HG03066 (cell line): ENCODE results near the gene FBLN1.

Source experiments
- ATAC-seq: cut with Tn5 transposase; IDR thresholded peaks from one replicate; pipeline ENCODE4 v1.9.1; 2021; ENCODE audit warnings: low read depth; ENCODE audit not compliant: unreplicated experiment

Gene FBLN1

DNA sequence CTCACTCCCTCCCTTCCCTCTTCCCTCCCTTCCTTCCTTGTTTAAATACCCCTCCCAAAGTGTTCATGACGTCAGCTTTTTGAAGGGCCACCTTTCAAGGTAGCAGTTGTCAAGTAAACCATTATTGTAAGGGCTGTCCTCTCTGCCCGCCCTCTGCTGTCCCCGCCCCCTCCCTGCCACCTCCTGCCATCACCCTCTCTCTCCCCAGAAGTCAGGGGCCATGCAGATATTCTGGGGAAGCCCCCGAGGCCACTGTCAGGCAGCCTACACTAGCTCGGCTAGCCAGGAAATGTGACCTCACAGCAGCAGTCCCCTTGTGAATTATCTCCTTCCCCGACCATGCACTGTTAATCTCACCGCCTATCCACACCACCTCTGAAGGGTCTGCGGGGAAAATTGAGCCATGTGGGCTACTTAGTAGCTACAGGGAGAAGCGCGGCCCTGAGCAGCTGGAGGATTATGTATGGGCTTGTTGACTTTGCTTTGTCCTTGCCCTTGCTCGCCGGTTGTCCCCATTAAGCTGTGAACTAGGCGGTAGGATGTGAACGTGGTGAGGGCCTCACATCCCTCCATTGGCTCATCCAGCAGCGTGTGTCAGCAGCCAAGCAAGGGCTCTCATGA is 126.9 kb downstream of the FBLN1 start:
- no peak for ATAC-seq

DNA sequence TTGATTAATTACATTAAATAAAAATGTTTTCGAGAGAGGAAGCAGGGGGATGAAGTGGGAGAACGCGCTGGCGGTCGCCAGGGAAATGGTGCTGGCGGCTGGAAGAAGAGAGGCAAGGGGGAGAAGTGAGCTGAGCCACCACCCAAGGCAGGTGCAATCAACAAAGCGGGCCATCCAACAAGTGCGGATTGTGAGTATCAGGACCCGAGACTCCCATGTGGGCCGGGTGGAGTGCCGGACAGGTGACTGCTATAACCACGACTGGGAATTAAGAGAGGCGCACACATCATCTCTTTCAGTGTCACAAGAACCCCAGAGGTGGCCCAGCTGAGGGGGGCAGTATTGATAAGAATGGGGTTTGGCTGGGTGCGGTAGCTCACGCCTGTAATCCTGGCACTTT is 127.8 kb downstream of the FBLN1 start:
- ATAC-seq: no peak

DNA sequence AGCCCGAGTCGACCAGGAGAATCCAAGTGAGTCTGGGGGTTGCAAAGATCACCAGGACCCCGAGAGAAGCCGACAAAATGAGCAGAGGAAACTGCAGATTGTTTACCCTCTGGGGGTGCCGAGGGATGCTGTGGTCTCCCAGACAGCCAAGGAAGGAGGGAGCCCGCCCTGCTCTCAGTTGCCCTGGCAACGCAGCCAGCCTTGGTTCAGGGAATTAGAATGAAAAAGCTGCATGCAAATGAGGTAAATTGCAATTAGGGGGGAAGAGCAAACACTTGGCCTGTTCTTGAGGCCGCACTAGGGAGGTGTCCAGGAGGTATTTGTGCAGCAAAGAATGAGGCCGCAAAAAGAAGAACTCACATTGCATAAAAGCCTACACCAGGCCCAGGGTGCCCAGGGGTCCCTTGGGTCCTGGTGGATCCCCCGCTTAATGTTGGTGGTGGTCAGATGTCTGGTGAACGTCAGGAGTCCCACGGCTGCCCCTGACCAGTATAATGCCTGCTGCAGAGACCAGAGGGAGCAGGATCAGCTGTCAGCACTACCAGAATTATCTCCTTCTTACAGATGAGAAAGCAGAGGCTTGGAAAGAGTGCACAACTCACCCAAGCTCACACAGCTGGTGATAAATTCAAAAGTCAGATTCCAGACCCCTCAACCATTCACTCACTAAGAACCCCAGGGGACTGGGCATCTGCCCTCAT is 128.6 kb downstream of the FBLN1 start:
- no peak for ATAC-seq

DNA sequence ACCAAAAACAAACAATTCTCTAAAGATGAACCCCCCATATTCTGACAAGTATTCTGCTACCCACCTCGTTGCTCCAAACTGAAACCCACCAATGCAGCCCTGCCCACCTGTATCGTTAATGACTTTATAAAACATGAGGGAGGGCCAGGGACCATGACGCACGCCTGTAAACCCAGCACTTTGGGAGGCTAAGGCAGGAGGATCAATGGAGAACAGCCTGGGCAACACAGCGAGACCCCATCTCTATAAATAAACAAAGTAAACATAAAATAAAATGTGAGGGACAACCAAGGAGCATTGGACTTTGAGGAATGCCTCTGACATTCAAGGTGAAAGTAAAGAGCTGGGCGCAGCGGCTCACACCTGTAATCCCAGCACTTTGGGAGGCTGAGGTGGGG is 129.2 kb downstream of the FBLN1 start:
- ATAC-seq: no peak

DNA sequence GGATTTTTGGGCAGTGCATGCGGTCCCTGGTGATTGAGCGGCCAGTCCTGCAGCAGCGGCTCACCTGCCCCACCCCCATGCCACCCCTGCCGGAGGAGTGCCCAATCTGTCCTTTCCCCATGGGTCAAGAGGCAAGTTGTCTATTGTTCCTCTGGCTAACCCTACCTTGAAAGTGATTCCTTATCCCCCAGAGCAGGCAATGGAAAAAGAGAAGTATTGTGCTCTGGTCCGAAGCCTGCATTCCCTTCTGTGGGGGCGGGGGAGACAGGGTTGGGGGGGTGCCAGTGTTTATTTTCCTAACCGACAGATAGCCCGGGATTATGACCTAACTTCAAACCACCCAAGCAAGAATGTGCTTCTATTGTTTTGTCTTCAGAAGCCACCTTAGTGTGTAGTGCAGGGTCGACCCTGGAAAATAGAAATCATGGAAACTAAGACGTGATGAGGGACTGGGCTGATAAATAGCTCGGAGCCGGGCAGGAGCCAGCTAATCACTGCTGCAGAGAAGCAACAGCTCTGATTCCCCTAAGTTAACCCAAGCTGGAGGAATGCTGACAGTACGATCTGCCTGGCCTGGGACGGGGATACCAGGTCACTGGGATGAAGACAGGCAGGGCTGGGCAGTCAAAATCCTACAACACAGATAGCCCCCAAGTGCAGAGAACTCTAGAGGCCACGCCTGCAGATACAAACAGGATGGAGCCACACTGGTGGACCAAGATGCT is 130.3 kb downstream of the FBLN1 start:
- ATAC-seq: no peak

DNA sequence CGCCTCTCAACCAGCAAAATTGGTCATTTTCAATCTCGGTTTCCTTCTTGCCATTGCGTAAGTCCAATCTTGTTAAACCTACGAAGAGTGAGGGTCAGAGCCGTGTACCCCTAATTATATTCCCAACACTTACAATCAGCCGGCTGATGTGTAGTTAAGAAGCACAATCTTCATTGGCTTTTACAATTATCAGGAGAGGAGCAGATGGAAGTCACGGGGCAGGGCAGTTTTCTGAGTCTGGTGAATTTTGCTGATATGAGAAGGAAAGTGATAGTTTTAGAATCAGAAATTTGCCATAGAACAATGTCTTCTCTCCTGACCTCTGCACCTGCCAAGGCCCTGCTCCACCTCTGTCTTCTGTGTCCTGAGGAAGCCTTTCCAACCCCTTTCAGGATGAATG is 134.0 kb downstream of the FBLN1 start:
- ATAC-seq: no peak

DNA sequence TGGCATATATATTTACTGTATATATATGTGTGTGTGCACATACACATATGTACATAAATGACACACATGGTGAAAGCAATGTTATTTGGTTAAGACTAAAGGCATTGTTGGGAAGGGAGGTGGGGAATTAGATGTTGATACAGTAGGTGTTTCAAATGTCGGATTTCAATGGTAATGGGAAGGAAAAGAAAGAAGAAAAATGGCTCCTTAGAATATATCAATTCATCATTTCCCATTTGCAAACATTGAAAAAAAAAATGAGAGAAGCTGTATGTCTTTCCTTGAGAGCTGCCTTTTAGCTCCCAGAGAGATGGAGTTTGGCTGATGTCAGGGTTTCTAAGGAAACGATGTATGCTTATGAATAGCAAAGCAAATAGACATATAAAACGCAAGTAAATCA is 135.5 kb downstream of the FBLN1 start:
- ATAC-seq: no peak

DNA sequence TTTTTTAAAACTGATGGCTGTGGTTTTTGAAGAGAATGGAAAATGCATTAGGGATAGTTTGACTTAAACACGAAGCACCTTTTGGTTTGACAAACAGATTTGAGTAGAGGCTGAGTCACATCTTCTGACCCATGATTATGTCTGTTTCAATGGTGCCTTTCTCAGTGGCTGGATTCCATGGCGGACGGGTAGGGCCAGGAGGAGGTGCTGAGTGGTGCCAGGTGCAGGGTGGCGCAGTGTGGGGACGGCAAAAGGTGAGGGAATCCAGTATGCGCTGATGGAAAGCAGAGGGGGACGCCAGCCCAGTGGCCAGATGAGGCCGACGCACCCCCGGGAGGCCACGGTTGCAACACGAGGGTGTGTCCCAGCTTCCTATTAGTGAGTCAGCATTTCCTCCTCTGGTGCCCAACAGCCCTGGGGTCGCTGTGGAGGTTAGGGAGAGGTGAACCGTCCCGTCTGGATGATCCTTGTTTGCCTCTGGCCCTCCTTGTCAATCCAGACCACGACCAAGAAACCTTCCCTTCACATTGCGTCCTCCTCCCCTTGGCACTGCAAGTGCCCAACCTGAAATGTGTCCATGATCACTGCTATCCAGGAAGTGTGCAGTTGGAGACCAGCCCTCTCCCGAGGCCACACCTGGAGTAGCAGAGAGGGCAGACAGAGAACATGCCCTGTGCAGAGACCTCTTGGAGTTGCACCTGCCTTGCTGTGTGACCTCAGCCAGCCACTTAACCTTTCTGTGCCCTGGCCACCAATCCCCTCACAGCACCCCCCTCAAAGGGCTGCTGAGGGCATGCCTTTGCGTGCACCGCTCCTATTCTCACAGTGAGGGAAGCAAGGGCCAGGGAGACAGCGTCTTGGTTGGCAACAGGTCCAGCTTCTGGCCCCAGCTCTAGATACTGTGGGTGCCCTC is 136.4 kb downstream of the FBLN1 start:
- ATAC-seq: no peak

DNA sequence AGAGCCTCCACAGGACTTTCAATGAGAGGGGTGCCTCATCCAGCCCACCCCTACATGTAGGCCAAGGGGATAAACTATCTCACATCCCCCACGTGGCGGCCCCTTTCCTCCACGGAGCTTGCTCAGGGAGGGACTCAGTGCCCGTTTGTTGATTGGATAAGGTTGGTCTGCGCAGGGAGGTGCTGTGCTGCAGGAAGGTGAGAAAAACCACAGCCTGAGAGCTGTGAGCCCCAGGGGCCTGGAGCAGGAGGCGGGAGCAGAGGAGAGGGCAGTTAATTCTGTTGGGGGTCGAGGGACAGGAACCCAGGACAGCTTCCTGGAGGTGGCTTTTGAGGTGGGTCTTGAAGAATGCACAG is 137.0 kb downstream of the FBLN1 start:
- no peak for ATAC-seq

DNA sequence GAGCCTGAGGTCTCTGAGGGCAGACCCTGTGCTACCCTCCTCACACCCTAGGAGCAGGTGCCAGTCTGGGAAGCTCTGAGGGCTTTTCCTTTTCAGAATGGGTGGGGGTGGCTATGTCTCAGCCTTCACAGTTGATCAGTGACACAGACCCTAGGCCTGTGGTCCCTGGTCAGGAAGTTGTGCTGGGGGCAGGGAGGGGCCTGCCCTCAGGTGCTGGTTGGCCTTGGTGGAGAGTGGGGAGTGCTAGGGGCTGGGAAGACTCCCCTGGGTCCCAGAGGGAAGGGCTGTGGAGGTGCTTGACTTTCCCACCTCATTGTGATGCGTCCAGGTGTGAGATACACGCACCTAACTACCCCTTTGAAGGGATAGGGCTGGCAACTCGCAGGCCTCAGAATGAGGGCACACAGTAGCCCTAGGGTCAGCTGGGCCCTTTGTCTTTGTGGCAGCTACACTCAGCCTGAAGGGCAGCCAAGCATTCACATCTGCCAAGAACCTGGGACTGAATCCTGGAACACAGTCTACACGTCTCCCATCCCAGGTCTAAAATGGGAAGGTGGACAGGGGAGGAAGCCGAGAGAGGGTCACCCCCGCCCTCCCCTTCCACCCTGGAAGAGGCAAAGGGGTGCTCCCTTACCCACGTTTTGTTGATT is 137.7 kb downstream of the FBLN1 start:
- ATAC-seq: no peak

DNA sequence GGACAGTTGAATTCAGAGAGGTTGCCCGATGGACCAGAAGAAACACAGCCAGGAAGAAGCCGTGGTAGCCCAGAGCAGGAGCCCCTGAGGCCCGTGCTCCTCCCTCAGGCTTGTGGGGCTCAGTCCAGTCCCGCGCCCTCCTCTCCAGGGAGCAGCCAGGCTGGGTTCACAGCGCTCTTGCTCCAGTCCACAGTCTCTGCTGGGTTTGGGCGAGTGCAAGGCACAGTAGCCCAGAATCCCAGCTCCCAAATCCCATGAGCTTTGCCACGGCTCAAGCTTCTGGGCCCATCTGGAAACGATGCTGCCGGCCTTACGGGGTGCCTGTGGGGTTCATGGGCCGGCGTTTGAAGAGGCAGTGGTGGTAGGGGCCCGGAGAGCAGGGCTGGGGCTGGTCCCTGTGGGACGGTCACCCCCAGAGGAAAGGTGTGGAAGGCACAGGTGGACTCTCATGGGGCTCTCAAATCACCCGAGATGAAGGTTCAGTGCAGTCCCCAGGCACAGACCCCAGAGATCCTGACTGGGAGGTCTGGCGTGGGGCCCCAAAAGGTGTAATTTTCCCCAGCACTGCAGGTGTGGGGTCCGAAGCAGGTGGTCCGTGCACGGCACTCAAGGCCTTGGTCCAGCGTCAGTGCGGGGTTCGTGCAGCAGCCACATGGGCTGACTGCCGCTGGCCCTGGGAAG is 138.4 kb downstream of the FBLN1 start:
- ATAC-seq: no peak

DNA sequence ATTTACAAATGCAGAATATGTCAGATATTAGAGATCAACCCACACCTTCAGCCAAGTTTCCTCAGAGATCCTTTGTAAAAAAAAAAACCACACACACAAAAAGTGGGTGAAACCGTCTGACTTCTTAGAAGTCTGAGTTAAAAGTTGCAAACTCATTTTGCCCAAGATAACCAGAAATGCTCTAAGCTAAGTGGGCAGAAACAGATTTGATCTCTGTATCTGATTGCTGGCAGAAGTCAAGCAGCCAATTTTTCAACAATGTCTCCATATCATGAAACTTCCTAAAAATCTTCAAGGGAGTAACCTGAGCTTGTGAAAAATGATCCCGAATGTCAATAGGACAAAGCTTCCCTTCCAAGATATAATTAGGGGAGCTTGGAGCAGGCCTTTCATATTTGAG is 140.3 kb downstream of the FBLN1 start:
- ATAC-seq: no peak

DNA sequence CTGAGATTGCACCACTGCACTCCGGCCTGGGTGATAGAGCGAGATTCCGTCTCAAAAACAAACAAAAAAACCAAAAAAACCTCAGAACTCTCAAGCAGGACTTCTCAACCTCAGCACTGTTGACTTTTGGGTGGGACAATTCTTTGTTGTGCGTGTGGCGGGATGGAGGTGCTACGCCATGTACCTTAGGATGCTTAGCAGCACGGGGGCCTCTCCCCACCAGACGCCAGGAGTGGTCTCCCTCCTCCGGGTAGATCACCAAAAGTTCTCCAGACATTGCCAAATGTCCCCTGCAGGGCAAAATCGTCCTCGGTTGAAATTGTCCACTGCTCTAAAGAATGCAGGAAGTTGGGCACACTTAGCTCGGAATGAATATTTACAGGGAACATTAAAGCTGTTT is 142.0 kb downstream of the FBLN1 start:
- ATAC-seq: no peak

DNA sequence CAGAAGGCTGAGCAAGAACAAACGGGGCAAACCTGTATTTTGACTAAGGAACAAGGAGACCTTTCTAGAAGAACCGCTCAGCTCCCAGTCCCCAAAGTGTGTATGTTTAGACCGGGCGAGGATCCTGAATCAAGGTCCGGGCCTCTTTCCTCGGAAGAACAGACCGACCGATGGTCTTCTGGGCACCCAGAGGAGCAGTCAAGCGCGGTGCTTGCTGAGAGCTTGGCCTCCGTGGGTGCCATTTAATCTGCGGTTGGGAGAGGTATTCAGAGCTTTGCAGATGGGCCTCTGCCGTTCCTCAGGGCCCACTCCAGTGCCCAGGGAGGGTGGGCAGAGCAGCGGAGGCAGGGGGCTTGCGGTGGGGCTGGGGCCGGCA is 142.5 kb downstream of the FBLN1 start:
- no peak for ATAC-seq

DNA sequence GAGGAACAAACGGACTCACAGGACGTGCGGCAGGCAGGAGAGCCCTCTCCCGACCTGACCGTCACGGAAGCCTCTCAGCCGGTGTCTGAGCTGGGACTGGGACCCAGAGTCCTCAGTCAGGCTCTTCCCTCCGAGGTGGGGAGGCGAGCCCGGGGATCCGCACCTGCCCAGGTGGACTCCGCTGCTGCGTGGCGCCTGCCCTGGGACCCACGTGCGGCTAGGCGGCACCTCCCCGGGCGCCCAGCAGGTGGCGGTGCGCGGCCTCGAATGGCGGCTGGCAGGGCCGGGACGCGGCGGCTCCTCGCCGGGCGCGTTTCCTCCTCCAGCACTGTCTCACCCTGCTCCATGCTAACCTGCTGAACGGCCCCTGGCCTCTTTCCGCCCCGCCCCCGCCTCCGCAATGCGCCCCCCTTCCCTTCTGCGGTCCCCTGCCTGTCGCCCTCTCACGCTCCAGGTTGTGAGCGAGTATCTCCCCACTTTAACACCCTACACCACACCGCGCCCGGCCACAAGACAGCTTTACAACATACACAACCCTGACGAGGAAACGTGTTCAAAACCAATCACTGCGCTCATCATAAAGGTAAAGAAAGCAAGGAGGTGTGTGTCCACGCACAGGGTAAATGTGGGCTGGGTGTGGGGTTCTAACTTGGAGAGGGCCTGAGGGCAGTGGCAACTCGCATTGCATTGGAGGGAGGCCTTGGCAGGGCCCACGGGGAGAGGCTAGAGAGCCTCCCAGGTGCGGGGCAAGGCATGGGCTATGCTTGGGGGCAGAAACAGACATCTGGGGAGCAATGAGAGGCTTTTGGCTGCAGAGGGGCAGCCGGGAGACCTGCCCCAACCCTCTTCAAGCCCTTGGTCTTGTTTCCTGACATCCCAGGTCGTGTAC is 143.1 kb downstream of the FBLN1 start:
- ATAC-seq: no peak

DNA sequence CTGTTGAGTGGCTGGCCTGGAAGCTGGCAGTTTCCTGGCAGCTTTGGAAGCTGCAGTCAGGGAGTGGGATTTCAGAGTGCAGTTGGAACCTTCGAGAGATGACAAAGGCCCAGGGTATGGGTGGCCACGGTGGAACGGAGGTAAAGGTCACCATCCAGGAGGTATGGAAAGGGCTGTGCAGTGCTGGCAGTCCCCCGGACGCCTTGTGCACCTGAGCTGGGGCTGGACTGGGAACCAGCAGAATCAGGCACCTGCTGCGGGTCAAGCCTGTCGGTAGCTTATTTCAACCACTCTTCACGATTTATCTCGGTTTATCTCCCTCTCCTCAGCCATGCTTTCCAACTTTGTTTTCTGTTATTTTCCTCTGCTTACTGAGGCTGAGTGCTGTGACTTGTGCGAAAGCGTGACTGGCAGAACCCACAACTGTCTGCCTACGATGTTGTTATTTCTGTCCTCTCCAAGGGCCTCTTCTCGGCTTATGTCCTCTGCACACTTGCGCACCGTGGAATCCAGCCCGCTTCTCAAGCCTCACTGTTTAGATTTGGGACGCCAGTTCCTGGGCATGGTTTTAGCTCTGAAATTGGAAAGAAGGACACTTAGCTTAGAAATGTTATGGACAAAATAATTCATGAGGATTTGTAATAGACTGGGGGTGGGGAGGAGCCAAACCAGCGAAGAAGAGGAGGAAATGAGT is 145.0 kb downstream of the FBLN1 start:
- no peak for ATAC-seq

DNA sequence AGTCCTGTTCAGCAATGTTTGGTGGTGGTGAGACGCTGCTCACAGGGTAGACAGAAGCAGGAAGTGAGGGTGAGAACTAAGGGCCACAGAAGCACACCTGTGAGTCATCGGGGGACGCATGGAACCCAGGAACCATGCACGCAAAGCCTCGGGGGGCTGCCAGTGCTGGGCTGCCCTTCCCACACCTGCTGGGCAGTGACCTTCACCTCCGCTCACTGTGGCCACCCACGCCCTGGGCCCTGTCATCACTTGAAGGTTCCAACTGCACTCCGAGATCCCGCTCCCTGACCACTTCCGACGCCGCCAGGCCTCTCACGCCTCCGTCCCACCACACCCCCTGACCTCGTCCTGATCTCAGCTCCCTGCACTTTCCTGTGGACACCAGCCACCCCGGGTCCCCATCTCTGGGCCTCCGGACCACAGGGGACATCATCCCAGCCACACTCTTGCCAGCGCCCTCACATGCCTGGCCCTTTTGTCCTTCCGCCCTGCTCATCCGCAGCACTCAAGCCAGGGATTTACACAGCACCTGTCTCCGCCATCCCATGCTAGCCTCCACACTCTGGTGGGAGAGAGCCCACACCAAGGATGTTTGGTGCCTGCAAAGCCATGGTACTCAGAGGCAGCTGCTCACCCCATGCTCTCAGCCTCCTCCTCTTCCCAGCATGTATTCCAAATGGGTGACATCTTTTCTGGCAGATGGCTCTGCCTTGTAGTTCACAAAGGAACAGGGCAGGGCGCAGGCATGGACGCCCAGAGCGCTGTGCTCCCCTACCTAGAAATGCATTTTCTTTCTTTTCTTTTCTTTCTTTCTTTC is 145.8 kb downstream of the FBLN1 start:
- no peak for ATAC-seq

DNA sequence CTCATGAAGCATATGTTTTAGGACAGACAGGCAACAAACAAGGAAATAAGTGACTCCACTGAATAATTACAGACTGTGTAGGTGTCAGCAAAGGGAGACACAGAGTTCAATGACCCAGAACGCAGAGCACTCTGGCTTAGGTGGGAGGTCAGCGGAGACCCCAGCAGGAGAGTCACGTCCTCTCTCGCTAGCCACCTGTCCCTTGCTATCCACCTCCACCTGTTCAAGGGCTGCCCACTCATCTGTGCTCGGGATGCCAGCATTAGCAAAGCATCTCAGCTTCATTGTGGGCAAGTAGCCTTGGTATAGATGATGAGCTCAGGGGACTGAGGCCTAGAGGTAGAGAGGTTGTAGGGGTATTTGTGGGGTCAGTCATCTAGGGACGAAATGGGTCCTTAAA is 147.1 kb downstream of the FBLN1 start:
- ATAC-seq: no peak
